ENCODE measurements around the gene RSRC1. TPM values are rescaled to one million over a fixed set of nuclear protein-coding genes. Genes with fewer than 3 reads are reported as not detected.

The RSRC1 gene
- total and polyA plus RNA-seq, 2 of the 13 experiments (the other 11 are each of a cell fraction or from before 2014, with no cell fraction given): 4.9 to 63.0 TPM

- TF ChIP-seq ARID4A (CRISPR knock-in tag; IDR thresholded peaks at IDR 0.05; ENCODE audit: borderline replicate concordance) (peak; percentile 52; the same call in 1 of the 2 replicates), NFYC (CRISPR knock-in tag; IDR thresholded peaks at IDR 0.05) (no peak), ZFX (CRISPR knock-in tag; IDR thresholded peaks at IDR 0.05; ENCODE audit: low read depth) (peak; percentile 76), CENPBD1 (CRISPR knock-in tag; IDR thresholded peaks at IDR 0.05; ENCODE audit: borderline replicate concordance, low read depth) (no peak), HDAC1 (CRISPR knock-in tag; IDR thresholded peaks at IDR 0.05) (peak; percentile 61; the same call in 1 of the 2 replicates), DNMT3B (CRISPR knock-in tag; conservative IDR thresholded peaks at IDR 0.05) (no peak), ZNF558 (CRISPR knock-in tag; IDR thresholded peaks at IDR 0.05; ENCODE audit: borderline replicate concordance) (no peak), MYC (CRISPR knock-in tag; IDR thresholded peaks at IDR 0.05; ENCODE audit: borderline replicate concordance) (peak; percentile 67; the same call in 1 of the 2 replicates), ZNF350 (CRISPR knock-in tag; IDR thresholded peaks at IDR 0.05; ENCODE audit: borderline replicate concordance, low read depth) (no peak), TCF7 (IDR thresholded peaks at IDR 0.05; ENCODE audit: low read depth) (0 out of 2 replicates have a peak, but pooled peaks have one; percentile 35), NR2F2 (IDR thresholded peaks at IDR 0.05; ENCODE audit: borderline replicate concordance, low read depth) (0 out of 2 replicates have a peak, but pooled peaks have one; percentile 66), ATF7-NPFF (CRISPR knock-in tag; IDR thresholded peaks at IDR 0.05; ENCODE audit: low read depth) (no peak), FOXK1 (CRISPR knock-in tag; IDR thresholded peaks at IDR 0.05; ENCODE audit: borderline replicate concordance, low read depth) (peak; percentile 37; the same call in 1 of the 2 replicates), ZNF737 (CRISPR knock-in tag; IDR thresholded peaks at IDR 0.05; ENCODE audit: borderline replicate concordance) (no peak), ELF1 (CRISPR knock-in tag; IDR thresholded peaks at IDR 0.05) (peak; percentile 69), ZMAT3 (CRISPR knock-in tag; conservative IDR thresholded peaks at IDR 0.05) (0 out of 2 replicates have a peak, but pooled peaks have one; percentile 41), YEATS4 (CRISPR knock-in tag; IDR thresholded peaks at IDR 0.05; ENCODE audit: borderline replicate concordance) (peak; percentile 32; the same call in 1 of the 2 replicates), MED1 (CRISPR knock-in tag; IDR thresholded peaks at IDR 0.05) (peak; percentile 77), ZNF451 (CRISPR knock-in tag; IDR thresholded peaks at IDR 0.05) (0 out of 2 replicates have a peak, but pooled peaks have one; percentile 31), TIGD3 (CRISPR knock-in tag; IDR thresholded peaks at IDR 0.05; ENCODE audit: borderline replicate concordance) (no peak), ZNF281 (CRISPR knock-in tag; IDR thresholded peaks at IDR 0.05; ENCODE audit: borderline replicate concordance) (no peak; the same call in 1 of the 2 replicates), NRL (CRISPR knock-in tag; IDR thresholded peaks at IDR 0.05; ENCODE audit: borderline replicate concordance) (no peak)
Measured at GRCh38 chr3:158368271-158368670, 258.4 kb downstream of the RSRC1 start (continued).

Measured in HepG2 (cell line).